HCT116 (cell line): Measurements from ENCODE around the gene ENTR1. TPM values are rescaled to one million over a fixed set of nuclear protein-coding genes. Genes with fewer than 3 reads are reported as not detected.

Source experiments
- ATAC-seq: fragments of 200-7000 bp; cut with Tn5 transposase; 2 replicates; pipeline ENCODE4 v1.9.1; 2020; ENCODE audit warnings: mild to moderate bottlenecking, moderate library complexity
- BruUV-seq: library from RNA; stranded (reverse); fragments of 400-500 nt; replicated peaks from 2 replicates; lab custom pipeline; 2021; lab: Mats Ljungman, UMichigan
- CTCF ChIA-PET: fragments of 300-600 bp; sonication (Branson Sonifier 250); formaldehyde crosslinking; loops from one replicate; lab custom pipeline; 2021; ENCODE audit warnings: antibody characterized with exemption; lab: Charles Lee
- POLR2A ChIA-PET: fragments of 300-600, 350-600 bp; sonication (Branson Sonifier 250); formaldehyde crosslinking; loops from one replicate; lab custom pipeline; 2021; ENCODE audit warnings: antibody characterized with exemption; lab: Charles Lee
- RAD21 ChIA-PET, 2 experiments: fragments of 300-600 bp; sonication (Branson Sonifier 250); formaldehyde crosslinking; loops; one replicate each; lab custom pipeline; 2023; ENCODE audit warnings: low total read pairs in 2 of 2; ENCODE audit not compliant: uncharacterized antibody in 2 of 2, unreplicated experiment in 2 of 2, low non-redundant PET in 1 of 2; lab: Charles Lee
- DNase-seq: peaks from one replicate; pipeline ENCODE4 v3.0.0-alpha.2; 2010; ENCODE audit warnings: low read depth, low spot score
- H2AFZ ChIP-seq: fragments of 200-600 bp; shearing (Covaris generic), sonication (generic); 2 replicates; pipeline ENCODE4 v1.6.1; 2017; ENCODE audit warnings: low read depth, mixed run types, mixed read lengths, antibody characterized with exemption, low read length; ENCODE audit not compliant: poor library complexity, severe bottlenecking
- H3K27ac ChIP-seq: 2 replicates; pipeline ENCODE4 v1.5.1; 2012; ENCODE audit warnings: low read depth, low read length
- H3K27me3 ChIP-seq: fragments of 200-600 bp; sonication (generic); 2 replicates; pipeline ENCODE4 v1.6.1; 2016; ENCODE audit warnings: mixed run types, low read length, mixed read lengths; ENCODE audit not compliant: insufficient read depth
- H3K36me3 ChIP-seq, 2 experiments: fragments of 200-500 bp in 1 of 2; fragments of 200-600 bp in 1 of 2; sonication (Bioruptor generic) in 1 of 2; sonication (generic) in 1 of 2; 2 replicates each; pipeline versions ENCODE4 v1.5.1 to v1.6.1; 2014 to 2016; ENCODE audit warnings: low read length in 2 of 2, inconsistent platforms in 1 of 2, mixed read lengths in 1 of 2, mixed run types in 1 of 2; ENCODE audit not compliant: insufficient read depth in 2 of 2, control insufficient read depth in 1 of 2
- H3K4me1 ChIP-seq, 2 experiments: fragments of 200-600 bp in 1 of 2; sonication (generic) in 1 of 2; 2 replicates each; pipeline versions ENCODE4 v1.5.1 to v1.6.1; 2012 to 2017; ENCODE audit warnings: low read length in 2 of 2, inconsistent platforms in 1 of 2, mild to moderate bottlenecking in 1 of 2, mixed read lengths in 1 of 2, mixed run types in 1 of 2, moderate library complexity in 1 of 2; ENCODE audit not compliant: insufficient read depth in 2 of 2, control insufficient read depth in 1 of 2
- H3K4me2 ChIP-seq: fragments of 200-600 bp; sonication (generic); 2 replicates; pipeline ENCODE4 v1.6.1; 2017; ENCODE audit warnings: mixed run types, low read length, mixed read lengths
- H3K4me3 ChIP-seq, 2 experiments: fragments of 200-600 bp in 1 of 2; sonication (generic) in 1 of 2; replicated peaks in 1 of 2; 2 replicates each; pipeline ENCODE4 v1.5.1; 2011 to 2016; ENCODE audit warnings: low read length in 2 of 2, control low read depth in 1 of 2, low read depth in 1 of 2, mild to moderate bottlenecking in 1 of 2, mixed read lengths in 1 of 2, mixed run types in 1 of 2
- H3K79me2 ChIP-seq: fragments of 200-600 bp; sonication (generic); 2 replicates; pipeline ENCODE4 v1.6.1; 2017; ENCODE audit warnings: mild to moderate bottlenecking, mixed run types, low read length, moderate library complexity, mixed read lengths; ENCODE audit not compliant: insufficient read depth
- H3K9ac ChIP-seq: fragments of 200-600 bp; sonication (generic); 2 replicates; pipeline ENCODE4 v1.6.1; 2016; ENCODE audit warnings: low read length, mixed read lengths
- H3K9me2 ChIP-seq: fragments of 200-600 bp; sonication (generic), shearing (Covaris generic); 2 replicates; pipeline ENCODE4 v1.6.1; 2017; ENCODE audit warnings: mixed run types, mild to moderate bottlenecking, moderate library complexity; ENCODE audit not compliant: insufficient read depth
- H3K9me3 ChIP-seq, 2 experiments: fragments of 200-500 bp in 1 of 2; fragments of 200-600 bp in 1 of 2; sonication (Bioruptor generic) in 1 of 2; sonication (generic) in 1 of 2; 2 replicates each; pipeline ENCODE4 v1.6.1; 2014 to 2017; ENCODE audit warnings: low read length in 2 of 2, mixed read lengths in 2 of 2, inconsistent platforms in 1 of 2, low read depth in 1 of 2, mild to moderate bottlenecking in 1 of 2, mixed run types in 1 of 2, moderate library complexity in 1 of 2; ENCODE audit not compliant: control insufficient read depth in 1 of 2, insufficient read depth in 1 of 2
- H4K20me1 ChIP-seq: fragments of 200-600 bp; sonication (generic), shearing (Covaris generic); 2 replicates; pipeline ENCODE4 v1.6.1; 2017; ENCODE audit warnings: mixed run types, mild to moderate bottlenecking, moderate library complexity; ENCODE audit not compliant: insufficient read depth
- CBX3 ChIP-seq: IDR thresholded peaks from 2 replicates; pipeline ENCODE4 v1.6.1; 2012; ENCODE audit warnings: low read depth
- EGR1 ChIP-seq: IDR thresholded peaks from 2 replicates; pipeline ENCODE4 v1.6.1; 2012; ENCODE audit warnings: low read depth
- ELF1 ChIP-seq: IDR thresholded peaks from 2 replicates; pipeline ENCODE4 v1.6.1; 2012; ENCODE audit warnings: low read depth, borderline replicate concordance
- EZH2phosphoT487 ChIP-seq: fragments of 200-600 bp; IDR thresholded peaks from 2 replicates; pipeline ENCODE4 v1.6.1; 2018; ENCODE audit warnings: antibody characterized with exemption, borderline replicate concordance
- FOSL1 ChIP-seq: IDR thresholded peaks from 2 replicates; pipeline ENCODE4 v1.6.1; 2012; ENCODE audit warnings: low read depth
- POLR2A ChIP-seq: IDR thresholded peaks from 2 replicates; pipeline ENCODE4 v1.7.0; 2011; ENCODE audit warnings: borderline replicate concordance; ENCODE audit not compliant: insufficient read depth, insufficient read length; ENCODE audit errors: extremely low read depth
- RAD21 ChIP-seq: IDR thresholded peaks from 2 replicates; pipeline ENCODE4 v1.6.1; 2012; ENCODE audit warnings: low read depth, mild to moderate bottlenecking
- REST ChIP-seq: IDR thresholded peaks from 2 replicates; pipeline ENCODE4 v1.6.1; 2012; ENCODE audit warnings: low read depth
- SIN3A ChIP-seq: IDR thresholded peaks from 2 replicates; pipeline ENCODE4 v1.6.1; 2012; ENCODE audit warnings: low read depth
- TCF7L2 ChIP-seq: IDR thresholded peaks from 2 replicates; pipeline ENCODE4 v1.7.0; 2011; ENCODE audit warnings: borderline replicate concordance, inconsistent platforms; ENCODE audit not compliant: insufficient read depth, insufficient read length; ENCODE audit errors: extremely low read depth
- ZFX ChIP-seq: fragments of 450-650 bp; IDR thresholded peaks from 2 replicates; pipeline ENCODE4 v1.6.1; 2017
- ZNF274 ChIP-seq: fragments of 200-500 bp; sonication (Bioruptor generic); IDR thresholded peaks from 2 replicates; pipeline ENCODE4 v1.6.1; 2014; ENCODE audit warnings: mild to moderate bottlenecking, low read depth, low read length, inconsistent platforms
- intact Hi-C: fragments of 100-400 bp; cut with micrococcal nuclease; formaldehyde crosslinking; loops from 2 replicates; pipeline ENCODE4 v1.10.0; 2022
- total RNA-seq: library from RNA; stranded (reverse); gene quantifications from one replicate; pipeline ENCODE4 v1.2.1, GENCODE V29; 2021; ENCODE audit not compliant: unreplicated experiment

The ENTR1 gene
- total RNA-seq, 1 experiment from 2014 or later: 119 TPM

DNA sequence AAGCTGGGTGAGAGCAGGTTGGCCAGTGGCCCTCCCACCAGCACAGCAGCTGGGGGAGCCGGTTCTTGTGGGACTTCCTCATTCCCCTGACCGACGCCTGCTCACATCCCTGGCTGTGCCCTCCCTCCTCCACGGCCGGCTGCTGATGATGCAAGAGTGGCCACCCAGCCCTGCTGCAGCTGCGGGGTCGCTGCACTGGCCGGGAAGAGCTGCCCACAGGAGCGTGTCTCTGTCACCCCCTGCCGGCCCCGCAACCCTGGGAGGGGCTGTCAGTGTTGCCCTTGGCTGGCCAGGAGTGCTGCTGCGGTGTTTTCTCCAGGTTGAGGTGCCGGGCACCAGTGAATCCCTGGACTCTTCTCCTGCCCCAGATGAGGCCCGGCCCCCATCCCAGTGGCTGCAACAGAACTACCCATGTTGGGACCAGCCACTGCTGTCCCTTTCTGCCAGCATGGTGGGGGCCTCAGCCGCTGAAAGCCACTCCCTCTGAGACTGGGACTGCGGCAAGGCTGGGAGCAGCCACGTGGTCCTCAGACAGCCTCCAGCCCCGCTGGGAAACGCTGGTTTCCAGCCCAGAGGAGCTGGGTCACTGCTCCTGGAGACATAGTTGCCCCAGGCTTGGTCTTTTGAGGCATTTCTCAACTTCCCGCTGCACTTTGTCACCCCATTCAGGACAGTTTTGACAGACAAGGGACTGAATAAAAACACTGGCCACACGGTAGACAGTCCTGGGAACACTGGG is 37.7 kb downstream of the ENTR1 start:
- Histone ChIP-seq H3K27ac (no peak overlapping the region; the same call in 1 of the 2 replicates), H2AFZ (no peak overlapping the region), H3K79me2 (no peaks in the 10 kb centered on the region), H3K9ac (no peak overlapping the region), H3K9me2 (no peaks in the 10 kb centered on the region), H3K36me3 (no peaks in the 10 kb centered on the region), H3K4me3 (no peak overlapping the region), H3K4me1 (peaks cover 0 to 9% of the 10 kb centered on the region in 2 experiments; a peak in 2 of 4 replicates), H3K4me2 (peak overlapping the region; percentile 12; the same call in 1 of the 2 replicates), H4K20me1 (no peaks in the 10 kb centered on the region), H3K27me3 (no peaks in the 10 kb centered on the region), H3K9me3 (no peaks in the 10 kb centered on the region)
- RAD21 ChIA-PET: no interaction called here
- POLR2A ChIA-PET: no interaction called here
- ATAC-seq (peak; percentile 15; the same call in 1 of the 2 replicates), DNase-seq (no peak)
- CTCF ChIA-PET: interaction anchor here (1.0 to 1.3 kb wide), 2 partner anchors 10 kb away, joined by 3 to 6 read pairs; no protein-coding TSS in a partner anchor
- BruUV-seq: no TSS peak
- intact Hi-C loops: no loop called here
- no peak for TF ChIP-seq ZFX
- TF ChIP-seq CBX3: no peak
- no peak for TF ChIP-seq SIN3A
- no peak for TF ChIP-seq REST
- TF ChIP-seq POLR2A: no peak
- TF ChIP-seq ZNF274: no peak
- TF ChIP-seq ELF1: no peak
- no peak for TF ChIP-seq EZH2phosphoT487
- no peak for TF ChIP-seq FOSL1
- TF ChIP-seq RAD21: no peak
- no peak for TF ChIP-seq EGR1
- TF ChIP-seq TCF7L2: no peak
